Natural killer cell (primary cell): ENCODE data around the gene KLK11. TPM values are rescaled to one million over a fixed set of nuclear protein-coding genes. Genes with fewer than 3 reads are reported as not detected.

Source experiments
- ATAC-seq, 3 donors: fragments of 150-1000 bp in 2 of 3; fragments of 200-7000 bp in 1 of 3; cut with Tn5 transposase; 1 replicate in 1 of 3; 2 replicates in 2 of 3; pipeline ENCODE4 v1.10.0; 2021; ENCODE audit warnings: mild to moderate bottlenecking in 2 of 3, moderate library complexity in 2 of 3
- DNase-seq, 2 donors: peaks; one replicate each; pipeline versions ENCODE4 v3.0.0 to v3.0.0-alpha.2; 2013 to 2021; ENCODE audit warnings: mixed read lengths in 1 of 2
- H3K27ac ChIP-seq: one replicate; pipeline ENCODE4 v1.5.1; 2013; ENCODE audit warnings: mild to moderate bottlenecking, low read length
- H3K27me3 ChIP-seq: one replicate; pipeline ENCODE4 v1.6.1; 2013; ENCODE audit warnings: low read length; ENCODE audit not compliant: control insufficient read depth, insufficient read depth
- H3K36me3 ChIP-seq: one replicate; pipeline ENCODE4 v1.6.1; 2013; ENCODE audit warnings: low read length; ENCODE audit not compliant: control insufficient read depth, insufficient read depth
- H3K4me1 ChIP-seq: one replicate; pipeline ENCODE4 v1.6.1; 2013; ENCODE audit warnings: low read length; ENCODE audit not compliant: control insufficient read depth, insufficient read depth
- H3K4me3 ChIP-seq: one replicate; pipeline ENCODE4 v1.5.1; 2013; ENCODE audit warnings: low read length
- H3K9me3 ChIP-seq: one replicate; pipeline ENCODE4 v1.6.1; 2013; ENCODE audit warnings: low read length; ENCODE audit not compliant: control insufficient read depth, insufficient read depth
- H3K27ac Mint-ChIP-seq, 2 donors: one replicate each; pipeline ENCODE4 v1.8.0; 2022; ENCODE audit warnings: mild to moderate bottlenecking in 2 of 2, mixed read lengths in 2 of 2, moderate library complexity in 1 of 2
- H3K27me3 Mint-ChIP-seq, 2 donors: one replicate each; pipeline ENCODE4 v1.8.0; 2022; ENCODE audit warnings: low read depth in 2 of 2, mixed read lengths in 2 of 2
- H3K36me3 Mint-ChIP-seq: one replicate; pipeline ENCODE4 v1.8.0; 2022; ENCODE audit warnings: mixed read lengths
- H3K4me1 Mint-ChIP-seq, 2 donors: one replicate each; pipeline ENCODE4 v1.8.0; 2022; ENCODE audit warnings: mixed read lengths in 2 of 2
- H3K4me3 Mint-ChIP-seq: one replicate; pipeline ENCODE4 v1.8.0; 2022; ENCODE audit warnings: mild to moderate bottlenecking, moderate library complexity, mixed read lengths
- H3K9me3 Mint-ChIP-seq, 2 donors: one replicate each; pipeline ENCODE4 v1.8.0; 2022; ENCODE audit warnings: mixed read lengths in 2 of 2
- CTCF ChIP-seq: fragments of 200-600 bp; IDR thresholded peaks from one replicate; pipeline ENCODE4 v1.8.0; 2022; ENCODE audit warnings: antibody characterized with exemption
- WGBS: methylation state at CpG from one replicate; pipeline ENCODE4 v1.1.7; 2013; ENCODE audit warnings: missing lambda C conversion rate; ENCODE audit not compliant: insufficient coverage; 5-methylcytosine and 5-hydroxymethylcytosine counted together
- intact Hi-C: fragments of 100-400 bp; cut with micrococcal nuclease; formaldehyde crosslinking; loops from one replicate; pipeline ENCODE4 v1.14.2; 2022
- total RNA-seq, 4 donors: library from RNA; stranded (reverse); fragments of 120-200 nt in 1 of 4; gene quantifications; one replicate each; pipeline versions ENCODE4 v1.2.3 to v1.2.4, GENCODE V29; 2013 to 2022

KLK11 gene
- total RNA-seq, 3 donors from 2014 or later (not counting 1 experiment from before 2014, with no cell fraction given), result not detected

GRCh38 chr19:51010066-51010795 is 16.2 kb downstream of the KLK11 start:
- H3K36me3 Mint-ChIP-seq, result no peaks in the 10 kb centered on the region
- Histone ChIP-seq H3K27ac (no peak overlapping the region), H3K4me3 (no peak overlapping the region), H3K27me3 (no peaks in the 10 kb centered on the region), H3K36me3 (no peaks in the 10 kb centered on the region), H3K9me3 (no peaks in the 10 kb centered on the region), H3K4me1 (no peaks in the 10 kb centered on the region)
- no peak overlapping the region for H3K27ac Mint-ChIP-seq
- DNase-seq (no peak), ATAC-seq (no peak)
- WGBS, result 71% methylated on average over 2 of the region's 4 CpGs
- TF ChIP-seq CTCF, result no peak
- peaks cover 44 to 45% of the 10 kb centered on the region in 2 donors for H3K27me3 Mint-ChIP-seq
- no peaks in the 10 kb centered on the region for H3K9me3 Mint-ChIP-seq
- no peaks in the 10 kb centered on the region for H3K4me1 Mint-ChIP-seq
- intact Hi-C loops, result no loop called here
- no peak overlapping the region for H3K4me3 Mint-ChIP-seq

- H3K4me3 Mint-ChIP-seq, result no peak overlapping the region
- no peaks in the 10 kb centered on the region for H3K9me3 Mint-ChIP-seq
- Histone ChIP-seq H3K36me3 (no peaks in the 10 kb centered on the region), H3K4me3 (no peak overlapping the region), H3K4me1 (no peaks in the 10 kb centered on the region), H3K27me3 (no peaks in the 10 kb centered on the region), H3K27ac (no peak overlapping the region), H3K9me3 (no peaks in the 10 kb centered on the region)
- WGBS, result 70% methylated on average over 19 of the region's 19 CpGs
- ATAC-seq, result no peak
- no peaks in the 10 kb centered on the region for H3K36me3 Mint-ChIP-seq
- H3K27ac Mint-ChIP-seq, result no peak overlapping the region
- H3K4me1 Mint-ChIP-seq, result no peaks in the 10 kb centered on the region
- intact Hi-C loops, result no loop called here
- peaks cover 40 to 43% of the 10 kb centered on the region in 2 donors for H3K27me3 Mint-ChIP-seq
- no peak for DNase-seq
- TF ChIP-seq CTCF, result no peak
Observed at GRCh38 chr19:51009061-51009891, 17.1 kb downstream of the KLK11 start.

- intact Hi-C loops, result no loop called here
- peaks cover 0 to 2% of the 10 kb centered on the region in 2 donors for H3K4me1 Mint-ChIP-seq
- no peak overlapping the region for H3K4me3 Mint-ChIP-seq
- no peak for DNase-seq
- WGBS, result 100% methylated on average over 1 of the region's 3 CpGs
- no peaks in the 10 kb centered on the region for H3K9me3 Mint-ChIP-seq
- no peak for TF ChIP-seq CTCF
- H3K4me3 ChIP-seq, result no peak overlapping the region
- no peaks in the 10 kb centered on the region for H3K36me3 Mint-ChIP-seq
- H3K27me3 Mint-ChIP-seq, result peaks cover 33 to 39% of the 10 kb centered on the region in 2 donors
- H3K9me3 ChIP-seq, result no peaks in the 10 kb centered on the region
- no peaks in the 10 kb centered on the region for H3K36me3 ChIP-seq
- ATAC-seq, result no peak
- no peak overlapping the region for H3K27ac Mint-ChIP-seq
- H3K27me3 ChIP-seq, result no peaks in the 10 kb centered on the region
- H3K27ac ChIP-seq, result no peak overlapping the region
- no peaks in the 10 kb centered on the region for H3K4me1 ChIP-seq
Observed at GRCh38 chr19:51007488-51007887, 18.9 kb downstream of the KLK11 start.
